Inflammatory macrophage (primary cell): ENCODE data around the gene GPR78.

ENCODE experiments used
- DNase-seq, 2 donors: peaks; one replicate each; pipeline ENCODE4 v3.0.0-alpha.2; 2020 to 2022

GPR78 gene

DNA sequence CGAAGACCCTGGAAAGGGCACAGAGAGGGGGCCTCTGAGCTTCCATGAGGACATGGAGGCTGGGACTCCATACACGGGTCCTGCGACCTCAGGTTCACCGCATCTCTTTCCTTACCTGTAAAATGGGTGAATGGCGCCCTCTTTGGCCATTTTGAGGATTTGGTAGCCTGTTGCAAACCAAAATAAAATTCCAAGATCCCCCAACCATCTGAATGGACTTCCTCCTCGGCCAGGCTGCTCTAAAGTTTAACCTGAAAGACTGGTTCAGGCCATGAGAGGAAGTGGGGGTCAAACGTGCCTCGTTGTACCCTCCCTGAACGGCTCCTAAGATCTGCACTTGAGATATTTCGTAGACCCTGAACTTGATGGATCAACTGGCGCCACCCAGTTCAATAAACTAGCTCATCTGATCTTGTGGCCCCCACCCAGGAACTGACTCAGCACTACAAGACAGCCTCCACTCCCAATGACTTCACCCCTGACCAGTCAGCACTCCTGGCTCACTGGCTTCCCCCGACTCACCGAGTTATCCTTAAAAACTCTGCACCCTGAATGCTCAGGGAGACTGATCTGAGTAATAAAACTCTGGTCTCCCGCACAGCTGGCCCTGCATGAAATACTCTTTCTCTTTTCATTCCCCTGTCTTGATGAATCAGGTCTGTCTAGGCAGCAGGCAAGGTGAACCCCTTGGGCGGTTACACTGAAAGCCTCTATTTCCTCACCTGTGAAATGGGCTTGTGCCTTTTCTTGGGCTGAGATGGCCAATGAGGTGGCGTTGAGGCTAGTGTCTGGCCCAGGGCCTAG is 32.9 kb upstream of the GPR78 start:
- DNase-seq: no peak

DNA sequence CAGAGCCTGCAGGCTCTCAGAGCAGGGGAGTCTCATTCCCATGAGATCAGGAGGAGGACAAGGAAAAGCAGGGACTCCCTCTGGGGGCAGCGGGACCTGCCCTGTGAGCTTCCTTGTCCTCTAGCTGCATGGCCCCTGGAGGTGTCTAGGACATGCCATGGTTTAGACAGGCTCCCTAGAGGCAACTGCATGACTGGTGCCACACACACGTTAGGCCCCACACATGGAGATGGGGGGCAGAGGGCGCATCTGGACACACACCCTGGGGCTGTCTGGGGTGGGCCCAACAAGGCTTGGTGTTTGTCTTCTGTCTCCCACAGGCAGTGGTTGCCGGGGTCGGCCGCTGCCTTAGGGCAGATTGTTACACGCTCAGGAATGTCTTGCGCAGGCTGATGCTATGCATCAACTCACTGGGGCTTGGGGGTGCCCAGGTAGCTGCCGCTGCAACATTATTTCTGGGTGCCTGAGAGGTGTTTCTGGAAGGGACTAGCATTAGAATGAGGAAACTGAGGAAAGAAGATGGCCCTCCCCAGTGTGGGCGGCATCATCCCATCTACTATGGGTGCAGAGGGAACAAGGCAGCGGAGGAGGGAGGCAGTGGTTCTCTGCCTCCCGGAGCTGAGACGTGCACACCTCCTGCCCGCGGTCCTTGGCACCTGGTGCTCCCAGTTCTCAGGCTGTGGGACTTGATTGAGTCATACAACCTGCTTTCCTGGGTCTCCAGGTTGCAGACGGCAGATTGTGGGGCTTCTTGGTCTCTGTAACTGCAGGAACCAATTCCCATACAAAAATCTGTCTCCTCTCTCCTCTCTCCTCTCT is 32.1 kb upstream of the GPR78 start:
- no peak for DNase-seq

DNA sequence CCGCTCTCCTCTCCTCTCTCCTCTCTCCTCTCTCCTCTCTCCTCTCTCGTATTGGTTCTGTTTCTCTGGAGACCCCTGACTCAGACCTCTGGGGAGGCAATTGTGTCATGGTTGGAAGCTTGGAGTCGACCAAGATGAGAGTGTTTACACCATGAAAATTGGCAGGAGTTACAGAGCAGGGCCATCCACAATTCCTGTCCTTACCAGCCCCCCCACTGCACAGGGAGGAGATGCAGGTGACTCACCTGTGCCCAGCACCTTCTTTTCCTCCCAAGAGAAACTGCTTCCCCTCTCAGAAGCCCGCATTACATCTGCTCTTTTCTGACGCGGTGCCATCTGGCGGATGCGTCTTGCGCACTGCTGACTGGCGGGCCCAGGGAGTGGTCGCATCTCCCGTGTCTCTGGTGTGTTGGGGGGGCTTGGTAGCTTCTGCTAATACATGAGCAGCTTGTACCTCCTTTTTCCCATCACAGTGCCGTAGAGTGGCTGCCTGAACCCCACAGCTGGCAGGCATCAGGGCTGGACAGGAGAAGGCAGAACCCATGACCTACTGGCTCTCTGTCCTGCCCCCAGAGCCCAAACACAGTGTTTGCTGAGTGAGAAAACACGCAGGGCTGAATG is 31.4 kb upstream of the GPR78 start:
- no peak for DNase-seq

DNA sequence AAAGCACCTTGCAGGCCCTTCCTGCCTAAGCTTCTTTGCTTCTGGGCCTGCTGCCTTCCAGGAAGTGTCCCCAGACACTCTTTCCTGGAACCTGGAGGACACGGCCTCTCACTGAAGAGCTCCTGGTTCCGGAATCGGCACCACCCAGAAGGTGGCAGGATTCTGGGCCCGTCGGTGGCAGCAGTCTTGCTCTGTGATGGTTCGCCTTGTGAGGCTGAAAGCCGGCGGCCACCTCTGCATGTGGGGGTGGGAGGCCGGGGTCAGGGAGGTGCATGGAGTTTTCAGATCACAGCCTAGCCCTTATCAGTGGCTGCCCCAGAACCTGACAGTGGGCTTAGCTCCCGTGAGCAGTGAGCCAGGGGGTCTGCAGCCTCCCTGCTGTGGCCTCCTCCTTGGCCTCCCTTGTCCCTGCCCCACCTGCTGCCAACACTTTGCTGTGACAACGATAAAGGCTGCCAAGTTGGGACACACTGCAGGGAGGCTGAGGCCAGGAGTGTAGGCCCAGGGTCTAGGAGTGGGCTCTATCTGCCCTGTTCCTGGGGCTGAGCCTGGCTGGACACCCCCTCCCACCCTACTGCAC is 30.8 kb upstream of the GPR78 start:
- DNase-seq: no peak

DNA sequence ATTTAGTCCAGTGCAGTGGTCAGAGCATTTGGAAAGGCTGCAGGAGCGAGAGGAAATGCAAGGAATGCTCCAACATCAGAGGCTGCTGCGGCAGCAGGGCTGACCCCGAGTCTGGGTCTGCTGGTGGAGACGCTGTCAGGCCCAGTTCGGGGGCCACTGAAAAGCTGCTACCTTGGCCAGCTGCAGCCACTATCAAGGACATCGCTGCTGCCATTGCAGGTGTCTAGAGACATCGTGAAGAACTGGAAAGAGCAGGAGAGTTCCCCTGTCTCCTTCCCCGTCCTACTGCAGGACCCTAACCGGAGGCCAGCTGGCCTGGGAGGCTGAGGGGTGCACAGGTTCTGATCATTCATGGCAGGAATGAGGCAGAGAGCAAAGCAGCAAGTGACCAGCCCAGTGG is 29.5 kb upstream of the GPR78 start:
- DNase-seq: no peak

DNA sequence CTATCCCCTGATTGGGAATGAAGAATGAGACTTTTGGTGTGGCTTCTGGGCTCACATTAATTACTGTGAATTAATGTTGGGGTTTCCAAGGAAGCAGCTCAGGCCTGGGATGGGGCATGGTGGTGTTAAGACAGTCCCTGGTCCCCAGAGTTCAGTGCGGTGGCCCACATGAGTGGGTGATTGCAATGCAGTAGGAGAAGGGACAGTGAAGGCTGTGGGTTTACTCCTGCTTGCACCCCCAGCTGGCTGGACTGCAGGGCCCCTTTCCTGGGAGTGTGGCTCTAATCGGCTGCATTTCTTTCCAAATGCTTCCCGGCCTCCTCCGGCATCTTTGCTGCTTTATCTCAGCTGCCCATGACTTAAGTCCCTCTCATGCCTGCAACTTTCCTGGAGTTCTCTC is 28.2 kb upstream of the GPR78 start:
- DNase-seq: no peak

DNA sequence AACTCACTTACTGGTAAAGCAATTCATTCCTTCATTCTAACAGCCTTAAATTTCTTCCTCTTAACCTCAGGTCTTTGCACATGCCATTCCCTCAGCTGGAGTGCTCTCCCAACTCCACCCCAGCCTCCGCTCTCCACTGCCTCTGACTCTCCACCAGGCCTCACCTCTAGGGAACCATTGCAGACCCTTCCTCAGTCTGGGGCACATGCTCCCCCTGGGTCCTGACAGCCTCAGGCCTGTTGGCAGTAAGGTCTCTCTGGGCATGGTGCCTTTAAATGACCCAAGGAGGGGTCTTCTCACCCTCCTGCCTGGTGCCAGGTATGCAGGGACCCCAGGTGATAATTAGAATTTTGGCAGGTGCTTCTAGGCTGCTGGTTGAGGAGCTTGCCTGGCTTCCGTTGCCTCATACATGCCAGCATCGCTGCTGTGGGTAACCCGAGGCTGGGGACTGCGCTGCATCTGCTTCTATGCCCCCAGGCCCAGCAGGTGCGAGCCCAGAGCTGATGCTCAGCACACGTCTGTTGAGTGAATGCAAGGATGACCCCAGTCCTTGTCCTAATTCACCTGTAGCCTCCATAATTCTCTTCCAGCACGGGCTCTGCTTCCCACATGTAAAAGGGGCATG is 27.5 kb upstream of the GPR78 start:
- DNase-seq: no peak

DNA sequence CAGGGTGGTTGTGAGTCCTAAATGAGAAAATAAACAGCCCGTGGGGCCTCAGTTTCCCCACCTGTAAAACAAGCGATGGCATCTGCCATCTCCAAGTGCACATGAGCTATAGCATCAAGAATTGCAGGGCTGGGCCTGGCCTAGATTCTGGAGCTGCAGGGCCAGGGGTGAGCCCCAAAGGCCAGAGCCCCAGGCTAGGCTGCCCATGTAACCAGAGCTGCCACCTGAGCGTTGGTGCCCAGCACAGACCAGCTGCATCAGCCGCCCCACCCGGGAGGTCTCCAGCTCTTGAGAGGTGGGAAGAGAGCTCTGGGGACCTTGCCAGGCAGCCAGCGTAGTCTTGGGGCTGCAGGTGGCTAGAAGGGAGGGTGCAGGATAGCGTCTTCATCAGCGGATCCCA is 27.0 kb upstream of the GPR78 start:
- DNase-seq: no peak

DNA sequence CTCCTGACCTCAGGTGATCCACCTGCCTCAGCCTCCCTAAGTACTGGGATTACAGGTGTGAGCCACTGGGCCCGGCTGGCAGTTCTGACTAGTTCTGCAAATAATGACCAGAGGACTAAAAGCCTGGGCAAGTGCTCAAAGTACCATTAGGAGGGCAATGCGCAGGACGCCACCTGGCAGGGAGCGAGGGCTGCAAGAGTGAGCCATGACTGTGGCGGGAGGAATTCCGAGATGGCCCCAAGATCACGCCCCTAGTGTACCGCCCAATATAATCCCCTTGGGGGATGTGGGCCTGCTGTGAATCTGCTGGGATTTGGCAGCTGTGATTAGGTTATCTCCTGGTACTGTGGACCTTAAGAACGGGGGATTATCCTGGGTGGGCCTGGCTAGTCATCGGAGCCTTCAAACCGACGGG is 26.2 kb upstream of the GPR78 start:
- no peak for DNase-seq

DNA sequence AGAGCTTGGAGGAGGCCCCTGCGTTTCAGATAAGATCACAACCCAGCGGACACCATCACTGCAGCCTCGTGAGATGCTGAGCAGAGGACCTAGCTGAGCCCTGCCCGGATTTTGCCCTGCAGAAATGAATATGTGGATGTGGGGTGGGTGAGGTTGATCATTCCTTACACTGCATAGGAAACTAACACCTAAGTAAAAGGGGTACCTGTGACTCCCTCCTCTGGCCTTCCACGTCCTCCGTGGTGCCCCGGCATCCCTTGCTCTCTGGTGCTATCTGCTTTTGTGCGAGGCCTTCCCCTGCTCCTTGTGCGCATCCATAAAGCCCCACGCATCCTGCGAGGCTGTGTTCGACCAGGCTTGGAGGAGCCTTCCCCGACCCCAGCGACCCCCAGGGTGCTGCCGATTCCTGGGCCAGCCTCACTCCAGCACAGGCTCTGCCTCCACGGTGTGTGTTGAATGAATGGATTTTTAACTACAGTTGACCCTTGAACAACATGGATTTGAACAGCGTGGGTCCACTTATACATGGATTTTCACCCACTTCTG is 25.6 kb upstream of the GPR78 start:
- DNase-seq: no peak

DNA sequence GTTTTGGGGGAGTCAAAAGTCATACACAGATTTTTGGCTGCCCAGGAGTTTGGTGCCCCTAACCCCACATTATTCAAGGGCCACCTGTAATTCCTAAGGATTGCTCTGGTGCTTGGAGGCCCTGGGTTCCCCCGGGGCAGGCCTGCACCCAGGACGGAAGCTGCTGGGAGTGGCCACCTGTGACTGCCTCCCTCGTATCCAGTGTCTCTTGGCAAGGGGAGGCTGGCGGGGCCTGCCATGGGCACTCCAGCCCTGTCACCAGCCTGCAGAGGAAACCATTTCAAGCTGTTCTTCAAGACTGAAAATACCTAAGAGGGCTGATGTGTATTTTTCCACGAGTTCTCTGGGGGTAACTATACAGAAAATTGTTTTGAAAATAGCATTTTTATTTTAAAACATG is 24.5 kb upstream of the GPR78 start:
- no peak for DNase-seq

DNA sequence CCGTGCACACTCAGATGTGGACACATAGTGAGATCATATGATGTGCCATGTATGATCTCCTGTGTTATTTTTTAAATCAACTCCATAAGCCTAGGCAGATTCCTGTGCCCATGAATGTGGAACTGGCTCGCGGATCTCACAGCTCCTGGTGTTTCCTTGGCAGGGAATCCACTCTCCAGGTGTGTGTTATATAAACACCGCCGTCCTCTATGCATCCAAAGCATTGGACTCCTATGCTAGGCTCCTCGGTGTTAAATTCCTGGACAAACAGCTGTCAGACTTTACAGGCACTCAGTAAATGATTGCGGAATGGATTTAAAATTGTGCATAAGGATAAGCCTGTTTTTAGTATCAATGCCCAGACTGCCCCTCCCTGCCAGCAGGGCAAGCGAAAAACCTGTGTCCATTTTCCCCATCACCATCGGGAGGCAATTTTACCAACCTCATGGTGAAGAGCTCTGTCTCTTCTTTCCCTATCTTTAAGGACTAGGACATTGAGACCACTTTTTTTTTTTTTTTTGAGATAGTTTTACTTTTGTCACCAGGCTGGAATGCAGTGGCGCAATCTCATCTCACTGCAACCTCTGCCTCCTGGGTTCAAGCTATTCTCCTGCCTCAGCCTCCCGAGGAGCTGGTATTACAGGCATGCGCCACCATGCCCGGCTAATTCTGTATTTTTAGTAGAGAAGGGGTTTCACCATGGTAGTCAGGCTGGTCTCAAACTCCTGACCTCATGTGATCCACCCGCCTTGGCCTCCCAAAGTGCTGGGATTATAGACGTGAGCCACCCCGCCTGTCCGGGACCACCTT is 23.6 kb upstream of the GPR78 start:
- DNase-seq: no peak

DNA sequence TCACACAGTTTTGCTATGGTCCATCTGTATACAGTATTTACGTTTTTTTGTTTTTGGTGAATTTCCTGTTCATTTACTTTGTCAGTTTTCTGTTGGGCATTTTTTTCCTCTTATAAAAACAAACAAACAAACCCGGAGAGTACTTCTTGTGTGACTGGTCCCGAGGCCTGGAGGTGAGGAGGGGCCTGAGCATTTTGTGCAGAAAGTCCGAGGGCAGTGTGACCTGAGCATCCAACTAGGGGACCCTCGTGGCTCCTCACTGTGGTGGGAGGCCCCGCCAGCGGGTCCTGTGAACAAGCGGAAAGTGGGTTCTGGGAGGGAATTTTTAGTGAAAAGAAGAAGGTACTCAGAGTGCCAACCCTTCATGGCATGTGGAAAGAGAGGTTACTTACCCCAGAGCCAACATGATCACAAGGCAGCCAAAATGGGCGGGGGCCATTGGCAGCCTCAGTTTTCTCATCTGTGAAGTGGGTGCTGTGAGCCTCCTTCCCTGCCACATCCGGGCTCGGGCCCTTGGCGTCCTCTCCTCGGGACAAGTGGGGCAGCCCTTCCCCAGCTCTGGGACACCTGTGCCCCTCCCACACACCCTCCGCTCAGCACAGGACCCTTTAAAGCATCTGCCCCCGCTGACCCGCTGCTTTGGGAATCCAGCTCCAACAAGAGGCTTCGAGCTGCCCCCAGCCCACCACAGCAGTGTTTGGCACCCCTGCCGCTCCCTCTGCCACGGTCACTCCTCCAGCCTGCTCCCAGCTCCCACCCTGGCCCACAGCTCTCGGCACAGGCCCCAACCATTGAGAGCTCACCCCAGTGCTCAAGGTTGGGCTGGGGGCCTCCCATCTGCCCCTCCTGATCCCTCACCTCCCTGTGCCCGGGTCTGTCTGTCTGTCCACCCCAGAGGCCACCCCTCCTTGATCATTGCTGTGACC is 22.8 kb upstream of the GPR78 start:
- no peak for DNase-seq

DNA sequence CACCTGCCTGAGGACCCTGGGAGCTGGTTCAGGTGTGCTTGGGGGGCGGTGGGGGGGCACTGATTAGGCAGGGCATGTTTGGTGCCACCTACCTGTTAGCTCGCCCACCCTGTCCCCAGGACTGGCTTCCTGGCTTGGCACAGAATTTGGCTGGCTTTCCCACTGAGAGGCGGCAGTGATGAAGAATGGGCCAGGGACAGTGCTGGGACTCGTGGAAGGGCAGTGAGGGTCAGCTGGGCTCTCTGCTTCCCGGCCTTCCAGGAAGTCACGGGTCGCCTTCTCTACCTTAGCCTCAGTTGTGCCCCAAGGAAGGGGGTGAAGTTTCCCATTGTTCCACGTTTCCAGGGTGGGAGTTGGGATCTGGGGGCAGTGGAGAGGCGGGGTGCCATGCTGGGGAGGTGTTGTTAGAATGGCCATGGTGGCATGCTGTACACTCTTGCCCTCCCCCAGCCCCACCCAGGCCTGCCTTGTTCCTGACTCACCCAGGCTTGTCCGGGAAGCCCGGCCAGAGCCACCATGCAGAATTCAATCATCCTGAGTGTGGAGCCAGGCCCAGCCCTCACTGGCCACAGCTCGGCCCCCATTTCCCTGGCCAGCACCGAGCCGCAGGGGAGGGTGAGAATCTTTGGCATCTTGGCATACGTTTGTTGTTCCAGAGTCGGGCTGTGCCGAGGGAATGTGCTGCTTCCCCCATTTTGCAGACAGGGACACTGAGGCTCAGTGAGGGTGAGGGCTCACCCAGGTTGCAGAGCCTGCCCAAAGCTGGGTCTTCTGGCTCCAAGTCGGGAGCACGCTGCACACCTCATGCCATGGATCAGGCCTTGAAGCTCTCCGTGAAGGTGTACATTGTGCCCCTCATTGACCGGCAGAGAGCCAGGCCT is 21.9 kb upstream of the GPR78 start:
- no peak for DNase-seq

DNA sequence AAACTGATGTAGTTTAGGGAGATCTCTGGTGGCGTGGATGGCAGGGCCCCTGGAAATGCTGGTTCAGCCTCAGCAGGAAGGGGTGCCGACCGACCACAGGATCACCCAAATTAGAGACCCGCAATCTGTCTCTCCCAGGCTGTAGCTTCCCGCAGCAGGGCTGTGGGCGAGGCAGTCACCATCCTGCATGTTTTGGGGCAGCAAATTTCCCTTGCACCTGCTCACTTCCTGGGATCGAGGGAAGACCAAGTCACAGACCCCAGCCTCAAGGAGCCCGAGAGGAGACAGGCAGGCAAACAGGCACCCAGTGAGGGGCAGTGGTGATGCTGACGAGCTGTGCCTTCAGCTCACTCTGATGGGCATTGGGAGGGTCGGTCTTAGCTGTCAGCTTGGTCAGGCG is 21.2 kb upstream of the GPR78 start:
- no peak for DNase-seq

DNA sequence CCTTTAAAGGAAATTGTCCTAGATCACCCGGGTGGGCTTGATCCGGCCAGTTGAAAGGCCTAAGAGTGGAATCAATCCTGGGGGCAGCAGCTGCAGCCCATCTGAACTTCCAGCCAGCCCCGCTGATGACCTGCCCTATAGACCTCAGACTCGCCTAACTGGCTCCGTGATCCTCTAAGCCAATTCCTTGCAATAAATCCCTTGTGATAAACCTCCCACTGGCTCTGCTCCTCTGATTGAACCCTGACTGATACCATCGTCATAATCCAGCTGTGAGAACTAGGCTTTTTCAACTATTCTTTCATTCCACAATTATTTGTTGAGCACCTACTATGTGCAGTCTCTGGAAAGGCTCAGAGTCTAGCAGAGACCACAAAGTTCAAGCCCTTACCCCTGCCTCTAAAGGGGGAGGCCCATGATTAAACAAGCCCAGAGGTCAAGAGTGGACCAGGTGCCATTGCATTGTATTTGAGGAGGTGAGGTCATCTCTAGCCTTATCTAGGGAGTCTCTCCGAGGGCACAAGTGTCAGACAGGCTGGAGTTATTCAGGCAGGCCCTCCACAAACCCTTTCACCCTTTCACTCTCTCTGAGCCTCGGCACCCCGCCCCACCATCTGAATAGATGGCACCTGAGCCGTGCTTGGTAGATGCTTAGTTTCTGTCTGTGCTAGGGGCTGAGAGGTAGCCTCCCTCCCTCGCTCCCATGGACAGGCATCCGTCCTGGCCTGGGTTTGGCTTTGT is 20.5 kb upstream of the GPR78 start:
- no peak for DNase-seq

DNA sequence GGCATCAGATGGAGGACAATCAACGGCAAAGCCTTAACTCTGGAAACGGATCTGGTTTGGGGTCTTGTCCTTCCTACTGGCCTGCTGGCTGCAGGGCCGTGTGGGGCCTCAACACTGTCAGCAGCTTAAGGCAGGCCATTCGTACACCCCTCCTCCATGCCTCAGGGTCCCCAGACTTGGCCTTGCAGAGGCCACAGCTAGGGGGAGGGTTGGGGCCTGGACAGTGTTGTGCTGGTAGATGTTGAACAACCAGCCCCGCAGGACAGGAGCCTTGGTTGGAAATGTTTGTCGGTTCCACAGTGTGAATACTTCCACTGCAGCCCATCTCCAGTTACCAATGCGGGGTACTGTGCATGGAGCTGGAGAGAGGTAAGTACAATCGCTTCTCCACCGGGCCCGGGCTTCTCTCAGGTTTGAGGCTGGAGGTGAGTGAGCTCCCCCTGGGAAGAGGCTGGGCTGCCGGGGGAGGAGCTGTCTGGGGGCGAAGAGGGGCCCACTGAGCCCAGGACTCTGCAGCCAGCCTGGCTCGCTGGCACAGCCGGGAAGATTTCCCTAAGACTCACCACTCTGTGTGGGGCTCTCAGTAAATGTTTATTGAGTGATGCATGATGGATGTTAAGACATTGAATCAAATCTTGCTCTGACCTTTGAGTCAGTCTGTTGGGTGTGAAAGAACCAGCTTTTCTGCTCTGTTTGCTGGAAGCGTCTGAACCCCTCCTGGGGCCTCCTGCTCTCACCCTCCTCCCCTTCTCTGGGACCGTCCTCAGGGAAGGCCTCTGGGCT is 19.7 kb upstream of the GPR78 start:
- no peak for DNase-seq

DNA sequence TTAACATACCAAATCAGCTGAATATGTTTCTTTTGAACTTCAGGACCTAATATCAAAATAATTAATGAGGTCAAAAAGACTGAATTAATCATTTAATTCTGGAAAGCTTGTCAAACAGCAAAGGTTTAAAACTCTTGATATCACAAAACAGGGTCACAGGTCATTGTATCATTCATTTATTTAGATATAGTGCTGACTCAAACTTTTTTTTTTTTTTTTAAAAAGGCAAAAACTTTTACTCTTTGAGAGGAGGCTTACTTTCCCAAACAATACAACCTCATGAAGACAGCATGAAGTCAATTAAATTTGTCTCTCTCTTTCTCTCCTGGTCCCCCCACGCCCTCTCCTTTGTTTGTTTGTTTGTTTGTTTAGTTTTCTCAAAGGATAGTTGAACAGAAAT is 15.6 kb upstream of the GPR78 start:
- no peak for DNase-seq
